T47D (cell line): ENCODE data around the gene NDP.

Experiments used
- DNase-seq, 2 experiments: peaks; one replicate each; pipeline versions ENCODE4 v3.0.0 to v3.0.0-alpha.2; 2011 to 2012; ENCODE audit warnings: low read depth in 1 of 2, low spot score in 1 of 2
- JUND ChIP-seq: IDR thresholded peaks from 2 replicates; pipeline ENCODE4 v1.6.1; 2012; ENCODE audit warnings: low read depth
- in situ Hi-C: cut with HindIII; loops from 2 replicates; pipeline ENCODE4 v1.10.0; 2016; ENCODE audit warnings: low sequenced_read_pairs, low pct_unique_long_range_greater_than_20kb

The NDP gene

GRCh38 chrX:43899878-43900815 is 73.0 kb downstream of the NDP start:
- DNase-seq, result no peak
- in situ Hi-C loops, result no loop called here
- no peak for TF ChIP-seq JUND
